ENCODE results near the gene IL17RD.

- TF ChIP-seq CTCF (IDR thresholded peaks at IDR 0.05) = no peak
- TF ChIP-seq EZH2 (IDR thresholded peaks at IDR 0.05; ENCODE audit: borderline replicate concordance, insufficient read depth, low read depth, low read length, poor library complexity, severe bottlenecking) = no peak
Measured at GRCh38 chr3:57192028-57192427, 26.9 kb upstream of the IL17RD start.

Measured in B cell (primary cell).